OCI-LY7 (cell line): ENCODE data around the gene EXOSC7.

Experiments
- EZH2phosphoT487 ChIP-seq: fragments of 200-600 bp; sonication (generic); IDR thresholded peaks from 2 replicates; pipeline ENCODE4 v1.6.1; 2018; ENCODE audit warnings: low read depth, borderline replicate concordance, mild to moderate bottlenecking, mixed run types, antibody characterized with exemption, low read length, moderate library complexity, mixed read lengths
- TF ChIP-seq, protein P1 (sequence below): fragments of 200-600 bp; sonication (generic); conservative IDR thresholded peaks from 2 replicates; pipeline ENCODE4 v1.5.1; 2014; ENCODE audit warnings: mild to moderate bottlenecking, antibody characterized with exemption, low read length, moderate library complexity, mixed read lengths

DNA sequence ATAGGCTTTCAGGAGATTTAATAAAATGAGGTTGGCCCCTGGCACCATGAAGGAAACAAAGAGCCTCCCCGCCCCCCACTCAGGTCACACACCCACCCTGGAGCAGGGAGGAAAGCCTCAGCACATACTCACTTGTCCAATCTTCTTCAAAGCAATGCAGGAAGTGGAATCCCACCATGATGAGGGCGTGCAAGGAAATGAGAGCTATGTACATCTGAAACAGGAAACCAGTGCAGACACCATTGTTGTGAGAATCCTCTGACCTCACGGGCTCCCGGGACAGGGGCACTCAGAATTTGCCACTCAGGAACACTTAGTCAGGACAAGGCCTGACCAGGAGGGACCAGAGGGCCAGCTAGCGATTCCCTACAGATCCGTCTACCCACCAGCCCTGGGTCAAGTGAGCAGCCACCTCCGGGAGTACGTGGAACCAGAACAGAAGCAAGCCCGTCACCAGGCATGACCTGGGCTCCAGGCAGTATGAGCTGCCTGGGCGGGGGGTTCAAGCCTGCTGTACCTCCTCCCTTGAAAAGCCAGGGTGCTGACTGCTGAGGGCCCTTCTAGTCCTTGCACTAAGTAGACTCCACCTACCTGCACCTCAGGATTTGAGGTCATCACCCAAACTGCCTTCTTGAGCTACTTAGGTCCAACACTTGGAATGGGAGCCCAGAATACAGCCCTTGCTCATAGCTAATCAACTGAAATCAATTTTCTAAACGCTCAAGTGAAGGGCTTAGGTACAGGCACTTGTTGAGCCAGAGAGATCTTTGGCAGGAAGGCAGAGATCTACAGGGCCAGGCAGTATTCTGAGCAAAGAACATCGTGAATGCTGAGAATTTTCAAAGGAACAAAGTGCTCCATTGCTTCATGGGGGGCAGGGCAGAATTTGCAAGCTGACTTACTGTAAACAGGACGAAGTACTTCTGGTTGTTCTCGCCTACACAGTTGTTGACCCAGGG, 42.8 kb upstream of the EXOSC7 start:
- TF ChIP-seq EZH2phosphoT487: no peak
- TF ChIP-seq, protein P1, sequence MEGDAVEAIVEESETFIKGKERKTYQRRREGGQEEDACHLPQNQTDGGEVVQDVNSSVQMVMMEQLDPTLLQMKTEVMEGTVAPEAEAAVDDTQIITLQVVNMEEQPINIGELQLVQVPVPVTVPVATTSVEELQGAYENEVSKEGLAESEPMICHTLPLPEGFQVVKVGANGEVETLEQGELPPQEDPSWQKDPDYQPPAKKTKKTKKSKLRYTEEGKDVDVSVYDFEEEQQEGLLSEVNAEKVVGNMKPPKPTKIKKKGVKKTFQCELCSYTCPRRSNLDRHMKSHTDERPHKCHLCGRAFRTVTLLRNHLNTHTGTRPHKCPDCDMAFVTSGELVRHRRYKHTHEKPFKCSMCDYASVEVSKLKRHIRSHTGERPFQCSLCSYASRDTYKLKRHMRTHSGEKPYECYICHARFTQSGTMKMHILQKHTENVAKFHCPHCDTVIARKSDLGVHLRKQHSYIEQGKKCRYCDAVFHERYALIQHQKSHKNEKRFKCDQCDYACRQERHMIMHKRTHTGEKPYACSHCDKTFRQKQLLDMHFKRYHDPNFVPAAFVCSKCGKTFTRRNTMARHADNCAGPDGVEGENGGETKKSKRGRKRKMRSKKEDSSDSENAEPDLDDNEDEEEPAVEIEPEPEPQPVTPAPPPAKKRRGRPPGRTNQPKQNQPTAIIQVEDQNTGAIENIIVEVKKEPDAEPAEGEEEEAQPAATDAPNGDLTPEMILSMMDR: no peak
